Measurements from ENCODE around the gene TMEM108. TPM values are rescaled to one million over a fixed set of nuclear protein-coding genes. Genes with fewer than 3 reads are reported as not detected.

Gene TMEM108
- total and polyA plus RNA-seq, 9 donors: under 0.01 to 4.2 (median 0.46) TPM; not detected in 2

- DNase-seq: no peak
- H3K9me3 ChIP-seq: no peaks in the 10 kb centered on the region
- no peaks in the 10 kb centered on the region for H3K27me3 ChIP-seq
- H3K4me1 ChIP-seq (ENCODE audit: insufficient read depth): no peaks in the 10 kb centered on the region
- WGBS, 3 donors: 76 to 88% (median 84%) methylated on average over 2 of the region's 2 CpGs
- H3K36me3 ChIP-seq: no peaks in the 10 kb centered on the region
- TF ChIP-seq CTCF (IDR thresholded peaks at IDR 0.05): no peak
- TF ChIP-seq EP300 (IDR thresholded peaks at IDR 0.05): no peak
- TF ChIP-seq POLR2A (IDR thresholded peaks at IDR 0.05): no peak
- H3K4me3 ChIP-seq: no peak overlapping the region
- intact Hi-C loops (cut with DNase I): no loop called here
- no peak overlapping the region for H3K27ac ChIP-seq
Measured at GRCh38 chr3:133191818-133192217, 153.6 kb downstream of the TMEM108 start.

- Histone ChIP-seq H3K36me3 (no peaks in the 10 kb centered on the region), H3K27me3 (no peaks in the 10 kb centered on the region), H3K9me3 (no peaks in the 10 kb centered on the region), H3K4me3 (no peak overlapping the region), H3K27ac (no peak overlapping the region), H3K4me1 (ENCODE audit: insufficient read depth) (no peaks in the 10 kb centered on the region)
- DNase-seq: no peak
- intact Hi-C loops (cut with DNase I): no loop called here
- 78 to 88% (median 83%) methylated on average over 9 of the region's 9 CpGs for WGBS, 3 donors
- TF ChIP-seq CTCF (IDR thresholded peaks at IDR 0.05) (no peak), EP300 (IDR thresholded peaks at IDR 0.05) (no peak), POLR2A (IDR thresholded peaks at IDR 0.05) (no peak)
Measured at GRCh38 chr3:133192363-133192945, 154.3 kb downstream of the TMEM108 start.

GRCh38 chr3:133192967-133193366, 154.8 kb downstream of the TMEM108 start:
- no peak for TF ChIP-seq POLR2A (IDR thresholded peaks at IDR 0.05)
- intact Hi-C loops (cut with DNase I): no loop called here
- Histone ChIP-seq H3K4me1 (ENCODE audit: insufficient read depth) (no peaks in the 10 kb centered on the region), H3K4me3 (no peak overlapping the region), H3K9me3 (no peaks in the 10 kb centered on the region), H3K36me3 (no peaks in the 10 kb centered on the region), H3K27me3 (no peaks in the 10 kb centered on the region), H3K27ac (no peak overlapping the region)
- DNase-seq: no peak

- no peak for DNase-seq
- Histone ChIP-seq H3K4me1 (ENCODE audit: insufficient read depth) (no peaks in the 10 kb centered on the region), H3K4me3 (no peak overlapping the region), H3K9me3 (no peaks in the 10 kb centered on the region), H3K36me3 (no peaks in the 10 kb centered on the region), H3K27ac (no peak overlapping the region), H3K27me3 (no peaks in the 10 kb centered on the region)
- TF ChIP-seq POLR2A (IDR thresholded peaks at IDR 0.05) (no peak), EP300 (IDR thresholded peaks at IDR 0.05) (no peak), CTCF (IDR thresholded peaks at IDR 0.05) (no peak)
- 78 to 94% (median 84%) methylated on average over 3 of the region's 3 CpGs for WGBS, 3 donors
- intact Hi-C loops (cut with DNase I): no loop called here
Measured at GRCh38 chr3:133196527-133196926, 158.3 kb downstream of the TMEM108 start.

GRCh38 chr3:133197619-133198018, 159.4 kb downstream of the TMEM108 start:
- DNase-seq: no peak
- Histone ChIP-seq H3K36me3 (no peaks in the 10 kb centered on the region), H3K4me1 (ENCODE audit: insufficient read depth) (no peaks in the 10 kb centered on the region), H3K27me3 (no peaks in the 10 kb centered on the region), H3K27ac (no peak overlapping the region), H3K4me3 (no peak overlapping the region), H3K9me3 (no peaks in the 10 kb centered on the region)
- WGBS, 3 donors: 85 to 96% (median 88%) methylated on average over 1 of the region's 1 CpG
- no peak for TF ChIP-seq EP300 (IDR thresholded peaks at IDR 0.05)
- no peak for TF ChIP-seq CTCF (IDR thresholded peaks at IDR 0.05)
- TF ChIP-seq POLR2A (IDR thresholded peaks at IDR 0.05): no peak
- intact Hi-C loops (cut with DNase I): no loop called here
